RWPE2 (cell line): ENCODE data around the gene ZNF679.
"Not testable (repeated sequence)": the region's sequence is repeated elsewhere in the genome, so short reads cannot be mapped to it uniquely, and the experiment has no call there.

ENCODE experiments used
- ATAC-seq: fragments of 200-7000 bp; cut with Tn5 transposase; 3 replicates; pipeline ENCODE4 v1.9.1; 2021; ENCODE audit warnings: low read depth
- DNase-seq: peaks from one replicate; pipeline ENCODE4 v3.0.0-alpha.2; 2020; ENCODE audit warnings: low spot score
- H3K27ac ChIP-seq: fragments of 450-650 bp; 2 replicates; pipeline ENCODE4 v1.5.1; 2017; ENCODE audit warnings: mild to moderate bottlenecking; ENCODE audit not compliant: poor library complexity, severe bottlenecking
- H3K27me3 ChIP-seq: fragments of 250-450 bp; sonication (Bioruptor Pico); 2 replicates; pipeline ENCODE4 v1.5.1; 2021; ENCODE audit warnings: mild to moderate bottlenecking, moderate library complexity; ENCODE audit not compliant: insufficient read depth, poor library complexity, severe bottlenecking
- H3K36me3 ChIP-seq: fragments of 250-450 bp; sonication (Bioruptor Pico); 2 replicates; pipeline ENCODE4 v1.5.1; 2020; ENCODE audit warnings: low read depth, mild to moderate bottlenecking, moderate library complexity
- H3K4me1 ChIP-seq: fragments of 250-450 bp; sonication (Bioruptor Pico); 2 replicates; pipeline ENCODE4 v1.5.1; 2021; ENCODE audit warnings: mild to moderate bottlenecking, moderate library complexity; ENCODE audit not compliant: insufficient read depth, poor library complexity, severe bottlenecking
- H3K4me3 ChIP-seq: fragments of 250-450 bp; sonication (Bioruptor Pico); 2 replicates; pipeline ENCODE4 v1.5.1; 2021; ENCODE audit warnings: mild to moderate bottlenecking, moderate library complexity; ENCODE audit not compliant: severe bottlenecking
- H3K9me3 ChIP-seq: fragments of 250-450 bp; sonication (Bioruptor Pico); 2 replicates; pipeline ENCODE4 v1.5.1; 2021; ENCODE audit warnings: mild to moderate bottlenecking, moderate library complexity; ENCODE audit not compliant: severe bottlenecking
- TF ChIP-seq, protein P1 (sequence below): fragments of 450-650 bp; IDR thresholded peaks from one replicate; pipeline ENCODE4 v1.5.1; 2017; ENCODE audit warnings: mild to moderate bottlenecking, moderate library complexity; ENCODE audit not compliant: poor library complexity, severe bottlenecking

ZNF679 gene

DNA sequence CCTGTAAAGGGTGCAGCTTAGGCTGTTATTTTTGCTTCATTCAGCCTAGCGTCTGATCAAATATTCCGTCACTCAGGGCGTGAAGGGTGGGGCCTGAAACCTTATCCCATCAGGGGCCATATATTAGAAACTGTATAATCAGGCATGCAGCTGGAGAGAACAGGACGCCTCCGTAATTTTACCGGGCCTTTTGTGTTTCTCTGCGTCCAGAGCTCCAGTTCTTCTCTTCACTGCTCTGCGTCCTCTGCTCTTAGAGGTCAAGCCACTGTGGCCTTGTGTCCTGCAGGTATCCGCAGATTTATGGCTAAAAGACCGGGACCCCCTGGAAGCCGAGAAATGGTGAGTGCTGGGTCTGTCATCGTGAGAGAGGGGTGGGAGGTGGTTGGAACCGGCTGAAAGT, 21.4 kb upstream of the ZNF679 start, which contains the start of gene ZNF735:
ZNF735 (plus strand) TSS at position 301 of the 400 bp plus-strand sequence; CDS start at position 301, 0 bp downstream.
- Histone ChIP-seq H3K27me3 (no peaks in the 10 kb centered on the region), H3K9me3 (no peaks in the 10 kb centered on the region), H3K4me3 (no peak within 1 kb of the TSS), H3K4me1 (no peaks in the 10 kb centered on the region), H3K36me3 (no peaks in the 10 kb centered on the region), H3K27ac (no peak within 1 kb of the TSS)
- ATAC-seq: no peak
- no peak for DNase-seq
- TF ChIP-seq, protein P1, sequence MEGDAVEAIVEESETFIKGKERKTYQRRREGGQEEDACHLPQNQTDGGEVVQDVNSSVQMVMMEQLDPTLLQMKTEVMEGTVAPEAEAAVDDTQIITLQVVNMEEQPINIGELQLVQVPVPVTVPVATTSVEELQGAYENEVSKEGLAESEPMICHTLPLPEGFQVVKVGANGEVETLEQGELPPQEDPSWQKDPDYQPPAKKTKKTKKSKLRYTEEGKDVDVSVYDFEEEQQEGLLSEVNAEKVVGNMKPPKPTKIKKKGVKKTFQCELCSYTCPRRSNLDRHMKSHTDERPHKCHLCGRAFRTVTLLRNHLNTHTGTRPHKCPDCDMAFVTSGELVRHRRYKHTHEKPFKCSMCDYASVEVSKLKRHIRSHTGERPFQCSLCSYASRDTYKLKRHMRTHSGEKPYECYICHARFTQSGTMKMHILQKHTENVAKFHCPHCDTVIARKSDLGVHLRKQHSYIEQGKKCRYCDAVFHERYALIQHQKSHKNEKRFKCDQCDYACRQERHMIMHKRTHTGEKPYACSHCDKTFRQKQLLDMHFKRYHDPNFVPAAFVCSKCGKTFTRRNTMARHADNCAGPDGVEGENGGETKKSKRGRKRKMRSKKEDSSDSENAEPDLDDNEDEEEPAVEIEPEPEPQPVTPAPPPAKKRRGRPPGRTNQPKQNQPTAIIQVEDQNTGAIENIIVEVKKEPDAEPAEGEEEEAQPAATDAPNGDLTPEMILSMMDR: no peak

DNA sequence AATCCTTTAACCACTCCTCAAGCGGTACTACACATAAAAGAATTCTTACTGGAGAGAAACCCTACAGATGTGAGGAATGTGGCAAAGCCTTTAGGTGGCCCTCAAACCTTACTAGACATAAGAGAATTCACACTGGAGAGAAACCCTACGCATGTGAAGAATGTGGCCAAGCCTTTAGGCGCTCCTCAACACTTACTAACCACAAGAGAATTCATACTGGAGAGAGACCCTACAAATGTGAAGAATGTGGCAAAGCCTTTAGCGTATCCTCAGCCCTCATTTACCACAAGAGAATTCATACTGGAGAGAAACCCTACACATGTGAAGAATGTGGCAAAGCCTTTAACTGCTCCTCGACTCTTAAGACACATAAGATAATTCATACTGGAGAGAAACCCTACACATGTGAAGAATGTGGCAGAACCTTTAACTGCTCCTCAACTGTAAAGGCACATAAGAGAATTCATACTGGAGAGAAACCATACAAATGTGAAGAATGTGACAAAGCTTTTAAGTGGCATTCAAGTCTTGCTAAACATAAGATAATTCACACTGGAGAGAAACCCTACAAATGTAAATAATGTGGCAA, 8.5 kb upstream of the ZNF679 start:
- H3K27me3 ChIP-seq, H3K9me3 ChIP-seq, ATAC-seq, H3K4me1 ChIP-seq, H3K36me3 ChIP-seq, H3K27ac ChIP-seq, H3K4me3 ChIP-seq, DNase-seq: not testable (repeated sequence)

DNA sequence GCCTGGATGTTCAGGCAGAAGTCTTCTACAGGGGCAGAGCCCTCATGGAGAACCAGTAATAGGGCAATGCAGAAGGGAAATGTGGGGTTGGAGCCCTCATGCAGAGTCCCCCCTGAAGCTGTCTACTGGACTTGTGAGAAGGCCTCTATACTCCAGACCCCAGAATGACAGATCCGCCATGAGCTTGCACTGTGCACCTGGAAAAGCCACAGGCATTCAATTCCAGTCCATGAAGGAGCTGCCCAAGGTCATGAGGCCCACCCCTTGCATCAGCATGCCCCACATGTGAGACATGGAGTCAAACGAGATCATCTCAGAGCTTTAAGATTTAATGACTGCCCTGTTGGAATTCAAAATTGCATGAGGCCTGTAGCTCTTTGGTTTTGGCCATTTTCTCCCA, 4.9 kb upstream of the ZNF679 start:
- Histone ChIP-seq H3K4me3 (no peak overlapping the region), H3K27ac (no peak overlapping the region), H3K9me3 (peaks cover 4% of the 10 kb centered on the region), H3K36me3 (no peaks in the 10 kb centered on the region), H3K27me3 (no peaks in the 10 kb centered on the region), H3K4me1 (no peaks in the 10 kb centered on the region)
- TF ChIP-seq, protein P1: no peak
- no peak for DNase-seq
- no peak for ATAC-seq

DNA sequence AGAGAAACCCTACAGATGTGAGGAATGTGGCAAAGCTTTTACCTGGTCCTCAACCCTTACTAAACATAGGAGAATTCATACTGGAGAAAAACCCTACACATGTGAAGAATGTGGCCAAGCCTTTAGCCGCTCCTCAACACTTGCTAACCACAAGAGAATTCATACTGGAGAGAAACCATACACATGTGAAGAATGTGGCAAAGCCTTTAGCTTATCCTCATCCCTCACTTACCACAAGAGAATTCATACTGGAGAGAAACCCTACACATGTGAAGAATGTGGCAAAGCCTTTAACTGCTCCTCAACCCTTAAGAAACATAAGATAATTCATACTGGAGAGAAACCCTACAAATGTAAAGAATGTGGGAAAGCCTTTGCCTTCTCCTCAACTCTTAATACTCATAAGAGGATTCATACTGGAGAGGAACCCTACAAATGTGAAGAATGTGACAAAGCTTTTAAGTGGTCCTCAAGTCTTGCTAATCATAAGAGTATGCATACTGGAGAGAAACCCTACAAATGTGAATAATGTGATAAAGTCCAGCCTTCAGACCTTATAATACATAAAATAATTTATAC, 38.2 kb downstream of the ZNF679 start:
- Histone ChIP-seq H3K27me3 (no peaks in the 10 kb centered on the region), H3K4me3 (no peak overlapping the region), H3K4me1 (no peaks in the 10 kb centered on the region), H3K9me3 (peaks cover 20% of the 10 kb centered on the region), H3K36me3 (no peaks in the 10 kb centered on the region), H3K27ac (no peak overlapping the region)
- DNase-seq (no peak), ATAC-seq (no peak)
- TF ChIP-seq, protein P1: no peak

DNA sequence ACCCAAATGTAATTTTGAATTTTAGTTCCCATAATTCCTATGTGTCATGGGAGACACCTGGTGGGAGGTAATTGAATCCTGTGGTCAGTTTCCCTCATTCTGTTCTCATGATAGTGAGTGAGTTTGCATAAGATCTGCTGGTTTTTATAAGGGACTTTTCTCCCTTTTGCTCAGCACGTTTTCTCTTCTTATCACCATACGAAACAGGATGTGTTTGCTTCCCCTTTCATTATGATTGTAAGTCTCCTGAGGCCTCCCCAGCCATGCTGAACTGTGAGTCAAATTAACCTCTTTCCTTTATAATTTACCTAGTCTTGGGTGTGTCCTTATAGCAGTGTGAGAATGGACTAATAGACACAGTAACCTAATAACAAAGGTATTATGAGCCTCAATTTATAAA, 49.4 kb downstream of the ZNF679 start:
- Histone ChIP-seq H3K4me3 (no peak overlapping the region), H3K27me3 (no peaks in the 10 kb centered on the region), H3K4me1 (no peaks in the 10 kb centered on the region), H3K36me3 (no peaks in the 10 kb centered on the region), H3K27ac (no peak overlapping the region), H3K9me3 (no peaks in the 10 kb centered on the region)
- DNase-seq (no peak), ATAC-seq (no peak)
- TF ChIP-seq, protein P1: no peak
